ENCODE data around the gene CSK. TPM values are rescaled to one million over a fixed set of nuclear protein-coding genes. Genes with fewer than 3 reads are reported as not detected.

The CSK gene
- total RNA-seq, 2 experiments from 2014 or later = 112 to 355 TPM

DNA sequence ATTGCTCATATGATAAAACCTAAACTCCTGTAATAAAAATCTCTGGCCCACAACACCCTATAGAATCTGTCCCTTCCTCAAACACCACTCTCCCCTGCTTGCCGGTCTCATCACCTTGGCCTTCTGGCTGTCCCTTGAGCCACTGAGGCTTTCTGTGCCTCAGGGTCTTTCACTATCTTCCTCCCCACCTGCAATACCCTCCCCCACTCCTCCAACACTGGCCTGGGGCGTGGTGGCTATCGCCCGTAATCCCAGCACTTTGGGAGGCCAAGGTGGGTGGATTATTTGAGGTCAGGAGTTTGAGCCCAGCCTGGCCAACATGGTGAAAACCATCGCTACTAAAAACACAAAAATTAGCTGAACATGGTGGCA, 3.3 kb upstream of the CSK start:
- no peak for DNase-seq (ENCODE audit: low spot score)
- H3K4me1 ChIP-seq (ENCODE audit: insufficient read depth, low read length, poor library complexity, severe bottlenecking) = peaks cover 74% of the 10 kb centered on the region
- intact Hi-C loops (cut with micrococcal nuclease; ENCODE audit: unreplicated experiment) = no loop called here
- peak overlapping the region; percentile 99 for H3K27ac ChIP-seq (ENCODE audit: low read depth, low read length, poor library complexity, severe bottlenecking)
- no peaks in the 10 kb centered on the region for H3K9me3 ChIP-seq (ENCODE audit: low read length)
- H2AFZ ChIP-seq (ENCODE audit: low read length) = no peak overlapping the region
- BruUV-seq (replicated peaks) = no TSS peak
- peaks cover 42% of the 10 kb centered on the region for H3K79me2 ChIP-seq (ENCODE audit: insufficient read depth, low read depth, low read length)
- no peaks in the 10 kb centered on the region for H3K9me2 ChIP-seq (ENCODE audit: insufficient read depth, low read length)
- peak overlapping the region; percentile 49 for H3K4me3 ChIP-seq (ENCODE audit: low read depth, low read length, poor library complexity, severe bottlenecking)
- H3K4me2 ChIP-seq (ENCODE audit: low read length) = peak overlapping the region; percentile 77
- TF ChIP-seq CTCF (conservative IDR thresholded peaks at IDR 0.05; ENCODE audit: low read length) (no peak), EZH2phosphoT487 (IDR thresholded peaks at IDR 0.05; ENCODE audit: borderline replicate concordance, low read depth, low read length) (no peak)
- CTCF ChIA-PET (ENCODE audit: unreplicated experiment) = interaction anchor here (0.7 to 4.5 kb wide), 6 partner anchors 9 to 42 kb away, joined by 3 to 40 read pairs (median 5); no protein-coding TSS in a partner anchor
- POLR2A ChIA-PET = interaction anchor here (0.6 to 11.4 kb wide), 10 partner anchors 10 to 854 kb away, joined by 3 to 221 read pairs (median 5); no protein-coding TSS in a partner anchor
- peaks cover 12% of the 10 kb centered on the region for H3K36me3 ChIP-seq (ENCODE audit: insufficient read depth, low read length)
- no peaks in the 10 kb centered on the region for H4K20me1 ChIP-seq (ENCODE audit: insufficient read depth, low read length)

- Histone ChIP-seq H3K4me1 (ENCODE audit: insufficient read depth, low read length, poor library complexity, severe bottlenecking) (peaks cover 73% of the 10 kb centered on the region), H4K20me1 (ENCODE audit: insufficient read depth, low read length) (no peaks in the 10 kb centered on the region), H3K36me3 (ENCODE audit: insufficient read depth, low read length) (peaks cover 17% of the 10 kb centered on the region), H3K79me2 (ENCODE audit: insufficient read depth, low read depth, low read length) (peaks cover 48% of the 10 kb centered on the region), H3K27ac (ENCODE audit: low read depth, low read length, poor library complexity, severe bottlenecking) (peak overlapping the region; percentile 99), H3K4me2 (ENCODE audit: low read length) (peak overlapping the region; percentile 77), H3K9me2 (ENCODE audit: insufficient read depth, low read length) (no peaks in the 10 kb centered on the region), H3K9me3 (ENCODE audit: low read length) (no peaks in the 10 kb centered on the region), H2AFZ (ENCODE audit: low read length) (no peak overlapping the region), H3K4me3 (ENCODE audit: low read depth, low read length, poor library complexity, severe bottlenecking) (no peak overlapping the region)
- TF ChIP-seq CTCF (conservative IDR thresholded peaks at IDR 0.05; ENCODE audit: low read length) (no peak), EZH2phosphoT487 (IDR thresholded peaks at IDR 0.05; ENCODE audit: borderline replicate concordance, low read depth, low read length) (no peak)
- ChIA-PET CTCF (ENCODE audit: unreplicated experiment) (interaction anchor here (0.7 to 4.5 kb wide), 6 partner anchors 9 to 42 kb away, joined by 3 to 40 read pairs (median 4); no protein-coding TSS in a partner anchor), POLR2A (interaction anchor here (0.6 to 11.4 kb wide), 5 partner anchors 10 to 42 kb away, joined by 3 to 221 read pairs (median 8); no protein-coding TSS in a partner anchor)
- no peak for DNase-seq (ENCODE audit: low spot score)
- intact Hi-C loops (cut with micrococcal nuclease; ENCODE audit: unreplicated experiment) = no loop called here
- no TSS peak for BruUV-seq (replicated peaks)
Measured at GRCh38 chr15:74779162-74779648, 2.7 kb upstream of the CSK start.

Measured in OCI-LY7 (cell line).